ENCODE measurements around the gene BTBD1. TPM values are rescaled to one million over a fixed set of nuclear protein-coding genes. Genes with fewer than 3 reads are reported as not detected.
"Not testable (repeated sequence)": the region's sequence is repeated elsewhere in the genome, so short reads cannot be mapped to it uniquely, and the experiment has no call there.

The BTBD1 gene
- total RNA-seq, 1 experiment from 2014 or later: 58.3 TPM

DNA sequence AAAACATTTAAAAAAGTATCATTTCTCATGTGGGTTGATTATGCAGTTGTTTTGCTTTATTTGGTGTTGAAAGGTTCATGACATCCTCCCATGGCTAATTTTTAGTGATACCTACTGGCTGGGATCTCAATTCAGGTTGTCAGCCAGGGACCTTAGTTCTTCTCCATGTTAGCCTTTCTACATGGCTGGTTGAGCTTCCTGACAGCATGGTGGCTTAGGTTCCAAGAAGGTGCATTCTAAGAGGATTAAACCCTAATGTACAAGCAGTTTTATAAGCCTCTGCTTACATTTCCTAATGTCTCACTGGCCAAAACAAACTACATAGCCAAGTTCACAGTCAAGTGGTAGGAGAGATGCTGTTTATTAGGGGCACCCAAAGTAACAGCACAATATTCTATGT, 31.0 kb upstream of the BTBD1 start:
- H3K27ac ChIP-seq (ENCODE audit: low read depth, low read length, poor library complexity, severe bottlenecking): no peak overlapping the region
- POLR2A ChIA-PET (ENCODE audit: low non-redundant PET): no interaction called here
- peaks cover 8% of the 10 kb centered on the region for H3K9me3 ChIP-seq (ENCODE audit: low read depth, low read length, poor library complexity, severe bottlenecking)
- no TSS peak for BruUV-seq (replicated peaks)
- peaks cover 23% of the 10 kb centered on the region for H3K27me3 ChIP-seq (replicated peaks; ENCODE audit: insufficient read depth, low read depth, low read length, poor library complexity)
- no peak for DNase-seq (ENCODE audit: low spot score)
- no peaks in the 10 kb centered on the region for H3K4me1 ChIP-seq (ENCODE audit: insufficient read depth, low read length, poor library complexity, severe bottlenecking)
- CTCF ChIA-PET: no interaction called here
- intact Hi-C loops (cut with micrococcal nuclease; ENCODE audit: unreplicated experiment): no loop called here
- no peak overlapping the region for H3K4me3 ChIP-seq (ENCODE audit: low read depth, low read length, poor library complexity, severe bottlenecking)
- H3K36me3 ChIP-seq (ENCODE audit: insufficient read depth, low read length, poor library complexity, severe bottlenecking): no peaks in the 10 kb centered on the region
- TF ChIP-seq, protein P1, sequence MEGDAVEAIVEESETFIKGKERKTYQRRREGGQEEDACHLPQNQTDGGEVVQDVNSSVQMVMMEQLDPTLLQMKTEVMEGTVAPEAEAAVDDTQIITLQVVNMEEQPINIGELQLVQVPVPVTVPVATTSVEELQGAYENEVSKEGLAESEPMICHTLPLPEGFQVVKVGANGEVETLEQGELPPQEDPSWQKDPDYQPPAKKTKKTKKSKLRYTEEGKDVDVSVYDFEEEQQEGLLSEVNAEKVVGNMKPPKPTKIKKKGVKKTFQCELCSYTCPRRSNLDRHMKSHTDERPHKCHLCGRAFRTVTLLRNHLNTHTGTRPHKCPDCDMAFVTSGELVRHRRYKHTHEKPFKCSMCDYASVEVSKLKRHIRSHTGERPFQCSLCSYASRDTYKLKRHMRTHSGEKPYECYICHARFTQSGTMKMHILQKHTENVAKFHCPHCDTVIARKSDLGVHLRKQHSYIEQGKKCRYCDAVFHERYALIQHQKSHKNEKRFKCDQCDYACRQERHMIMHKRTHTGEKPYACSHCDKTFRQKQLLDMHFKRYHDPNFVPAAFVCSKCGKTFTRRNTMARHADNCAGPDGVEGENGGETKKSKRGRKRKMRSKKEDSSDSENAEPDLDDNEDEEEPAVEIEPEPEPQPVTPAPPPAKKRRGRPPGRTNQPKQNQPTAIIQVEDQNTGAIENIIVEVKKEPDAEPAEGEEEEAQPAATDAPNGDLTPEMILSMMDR (conservative IDR thresholded peaks at IDR 0.05; ENCODE audit: low read depth, low read length): no peak
- TF ChIP-seq EZH2 (IDR thresholded peaks at IDR 0.05; ENCODE audit: borderline replicate concordance, low read depth, low read length, poor library complexity, severe bottlenecking): no peak

DNA sequence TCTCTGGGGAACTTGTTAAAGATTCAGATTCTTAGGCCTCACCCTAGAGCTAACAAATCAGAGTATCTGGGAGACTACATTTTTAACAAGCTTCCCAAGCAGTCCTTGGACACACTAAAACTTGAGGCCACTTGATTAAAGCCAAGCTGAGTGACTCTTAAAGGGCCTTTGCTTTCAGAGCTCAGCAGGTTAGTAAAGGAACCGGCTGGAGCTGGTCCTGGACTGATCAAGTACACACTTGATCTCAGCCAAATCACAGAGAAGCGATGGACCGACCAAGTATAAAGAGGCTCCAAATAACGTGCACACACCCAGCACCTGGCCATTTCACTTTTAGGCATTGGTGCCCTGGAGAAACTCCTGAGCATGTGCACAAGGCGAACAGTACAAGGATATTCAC, 27.5 kb upstream of the BTBD1 start:
- CTCF ChIA-PET: no interaction called here
- POLR2A ChIA-PET (ENCODE audit: low non-redundant PET): no interaction called here

DNA sequence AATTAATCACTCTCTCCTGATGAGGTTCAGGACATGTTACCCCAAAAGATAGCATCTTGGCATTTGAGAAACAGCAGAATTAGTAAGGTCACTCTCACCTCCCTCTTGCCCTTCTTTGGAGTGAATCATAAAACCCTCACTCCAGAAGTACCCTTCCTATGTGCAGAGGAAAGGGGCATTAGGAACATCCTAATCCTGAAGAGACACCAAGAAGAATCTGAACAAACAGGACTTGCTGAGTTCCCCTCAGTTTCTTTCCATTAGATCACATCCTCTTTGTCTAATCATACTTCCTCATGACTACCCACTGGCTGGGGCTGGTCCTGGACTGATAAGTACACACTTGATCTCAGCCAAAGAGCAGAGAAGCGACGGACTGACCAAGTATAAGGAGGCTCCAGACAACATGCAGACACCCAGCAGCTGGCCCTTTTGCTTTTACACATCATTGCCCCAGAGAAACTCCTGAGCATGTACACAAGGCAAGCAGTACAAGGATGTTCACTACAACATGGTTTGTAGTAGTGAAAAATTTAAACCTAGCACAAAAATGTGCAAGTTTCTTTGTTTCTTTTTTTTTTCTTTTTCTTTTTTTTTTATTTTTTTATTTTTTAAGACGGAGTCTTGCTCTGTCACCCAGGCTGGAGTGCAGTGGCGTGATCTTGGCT, 25.4 kb upstream of the BTBD1 start:
- intact Hi-C loops (cut with micrococcal nuclease; ENCODE audit: unreplicated experiment): no loop called here
- ChIA-PET POLR2A (ENCODE audit: low non-redundant PET) (no interaction called here), CTCF (no interaction called here)
- DNase-seq (ENCODE audit: low spot score): no peak
- Histone ChIP-seq H3K36me3 (ENCODE audit: insufficient read depth, low read length, poor library complexity, severe bottlenecking) (no peaks in the 10 kb centered on the region), H3K4me3 (ENCODE audit: low read depth, low read length, poor library complexity, severe bottlenecking) (no peak overlapping the region), H3K9me3 (ENCODE audit: low read depth, low read length, poor library complexity, severe bottlenecking) (no peaks in the 10 kb centered on the region), H3K27me3 (replicated peaks; ENCODE audit: insufficient read depth, low read depth, low read length, poor library complexity) (peaks cover 10% of the 10 kb centered on the region), H3K4me1 (ENCODE audit: insufficient read depth, low read length, poor library complexity, severe bottlenecking) (no peaks in the 10 kb centered on the region), H3K27ac (ENCODE audit: low read depth, low read length, poor library complexity, severe bottlenecking) (no peak overlapping the region)
- TF ChIP-seq, protein P1 (conservative IDR thresholded peaks at IDR 0.05; ENCODE audit: low read depth, low read length): no peak
- no peak for TF ChIP-seq EZH2 (IDR thresholded peaks at IDR 0.05; ENCODE audit: borderline replicate concordance, low read depth, low read length, poor library complexity, severe bottlenecking)
- BruUV-seq (replicated peaks): no TSS peak

More for the DNA sequence above, 27.5 kb upstream of the BTBD1 start:
- TF ChIP-seq, protein P1 (conservative IDR thresholded peaks at IDR 0.05; ENCODE audit: low read depth, low read length): no peak
- no peak for TF ChIP-seq EZH2 (IDR thresholded peaks at IDR 0.05; ENCODE audit: borderline replicate concordance, low read depth, low read length, poor library complexity, severe bottlenecking)
- no peaks in the 10 kb centered on the region for H3K36me3 ChIP-seq (ENCODE audit: insufficient read depth, low read length, poor library complexity, severe bottlenecking)
- no peak overlapping the region for H3K4me3 ChIP-seq (ENCODE audit: low read depth, low read length, poor library complexity, severe bottlenecking)
- BruUV-seq (replicated peaks): no TSS peak
- H3K9me3 ChIP-seq (ENCODE audit: low read depth, low read length, poor library complexity, severe bottlenecking): peaks cover 8% of the 10 kb centered on the region
- intact Hi-C loops (cut with micrococcal nuclease; ENCODE audit: unreplicated experiment): no loop called here
- no peaks in the 10 kb centered on the region for H3K4me1 ChIP-seq (ENCODE audit: insufficient read depth, low read length, poor library complexity, severe bottlenecking)
- peaks cover 20% of the 10 kb centered on the region for H3K27me3 ChIP-seq (replicated peaks; ENCODE audit: insufficient read depth, low read depth, low read length, poor library complexity)
- DNase-seq (ENCODE audit: low spot score): no peak
- no peak overlapping the region for H3K27ac ChIP-seq (ENCODE audit: low read depth, low read length, poor library complexity, severe bottlenecking)

DNA sequence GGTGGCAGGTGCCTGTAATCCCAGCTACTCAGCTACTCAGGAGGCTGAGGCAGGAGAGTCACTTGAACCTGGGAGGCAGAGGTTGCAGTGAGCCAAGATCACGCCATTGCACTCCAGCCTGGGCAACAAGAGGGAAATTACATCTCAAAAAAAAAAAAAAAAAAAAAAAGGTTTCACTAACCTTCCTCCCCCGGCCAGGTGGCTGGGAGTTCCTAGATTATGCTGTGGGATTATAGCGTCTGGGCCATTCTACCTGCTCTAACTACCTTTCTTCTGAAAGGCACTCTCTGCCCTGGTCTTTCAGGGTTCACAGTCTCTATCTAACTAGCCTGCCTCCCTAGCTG, 24.9 kb upstream of the BTBD1 start:
- H3K36me3 ChIP-seq (ENCODE audit: insufficient read depth, low read length, poor library complexity, severe bottlenecking); DNase-seq (ENCODE audit: low spot score); H3K9me3 ChIP-seq (ENCODE audit: low read depth, low read length, poor library complexity, severe bottlenecking); H3K4me1 ChIP-seq (ENCODE audit: insufficient read depth, low read length, poor library complexity, severe bottlenecking); CTCF ChIA-PET; H3K27me3 ChIP-seq (replicated peaks; ENCODE audit: insufficient read depth, low read depth, low read length, poor library complexity); H3K4me3 ChIP-seq (ENCODE audit: low read depth, low read length, poor library complexity, severe bottlenecking); intact Hi-C loops (cut with micrococcal nuclease; ENCODE audit: unreplicated experiment); BruUV-seq (replicated peaks); H3K27ac ChIP-seq (ENCODE audit: low read depth, low read length, poor library complexity, severe bottlenecking): not testable (repeated sequence)
- POLR2A ChIA-PET (ENCODE audit: low non-redundant PET): interaction anchor here (1.1 kb wide), 1 partner anchor 14 kb away, joined by 6 read pairs; no protein-coding TSS in a partner anchor

Data from A673 (cell line).